K562 (cell line): ENCODE measurements around the gene SENP3. TPM values are rescaled to one million over a fixed set of nuclear protein-coding genes. Genes with fewer than 3 reads are reported as not detected.

Source experiments
- ASH1L ChIP-seq: fragments of 450-650 bp; IDR thresholded peaks from 2 replicates; pipeline ENCODE4 v1.6.1; 2018; ENCODE audit warnings: borderline replicate concordance, mild to moderate bottlenecking, low read depth; ENCODE audit not compliant: partially characterized antibody
- ATF7 ChIP-seq: fragments of 450-650 bp; IDR thresholded peaks from 2 replicates; pipeline ENCODE4 v1.7.1; 2014; ENCODE audit warnings: mild to moderate bottlenecking, moderate library complexity
- C11orf30 ChIP-seq: fragments of 450-650 bp; IDR thresholded peaks from 2 replicates; pipeline ENCODE4 v1.6.1; 2016; ENCODE audit warnings: low read depth, mild to moderate bottlenecking
- CAMTA2 ChIP-seq: fragments of 250-450 bp; sonication (Bioruptor Pico); conservative IDR thresholded peaks from 2 replicates; pipeline ENCODE4 v1.5.1; 2022
- CBX8 ChIP-seq: fragments of 200-600 bp; sonication (generic); IDR thresholded peaks from 2 replicates; pipeline ENCODE4 v1.6.1; 2012; ENCODE audit warnings: borderline replicate concordance, mixed run types, low read depth, mild to moderate bottlenecking, moderate library complexity, mixed read lengths, low read length, control low read depth, inconsistent platforms; ENCODE audit not compliant: poor library complexity, severe bottlenecking; ENCODE audit errors: extremely low read depth
- CREBBP ChIP-seq: IDR thresholded peaks from one replicate; pipeline ENCODE4 v1.6.1; 2012; ENCODE audit warnings: low read depth, mild to moderate bottlenecking, control low read depth, inconsistent platforms, low read length
- EHMT2 ChIP-seq: fragments of 450-650 bp; IDR thresholded peaks from 2 replicates; pipeline ENCODE4 v1.6.1; 2018; ENCODE audit warnings: antibody characterized with exemption
- ETS2 ChIP-seq: IDR thresholded peaks from 2 replicates; pipeline ENCODE4 v1.6.1; 2016; ENCODE audit warnings: borderline replicate concordance, missing genetic modification characterization, mild to moderate bottlenecking, moderate library complexity, missing compliant biosample characterization; ENCODE audit not compliant: poor library complexity, severe bottlenecking
- FIP1L1 ChIP-seq: fragments of 200-400 bp; formaldehyde crosslinking; IDR thresholded peaks from 2 replicates; pipeline ENCODE4 v1.6.1; 2018; ENCODE audit warnings: mild to moderate bottlenecking, low read depth, low read length; ENCODE audit not compliant: poor library complexity, severe bottlenecking
- HNRNPH1 ChIP-seq: fragments of 200-400 bp; formaldehyde crosslinking; optimal IDR thresholded peaks from 2 replicates; pipeline ENCODE3; 2017; ENCODE audit warnings: low read depth, mild to moderate bottlenecking, low read length, moderate library complexity
- HNRNPUL1 ChIP-seq: fragments of 200-400 bp; formaldehyde crosslinking; IDR thresholded peaks from 2 replicates; pipeline ENCODE4 v1.6.1; 2017; ENCODE audit warnings: low read length
- KDM5B ChIP-seq: fragments of 200-600 bp; sonication (generic); IDR thresholded peaks from 2 replicates; pipeline ENCODE4 v1.6.1; 2012; ENCODE audit warnings: low read depth, mild to moderate bottlenecking, moderate library complexity, low read length, control low read depth, inconsistent platforms; ENCODE audit not compliant: insufficient replicate concordance
- LCOR ChIP-seq: sonication (generic); formaldehyde crosslinking; IDR thresholded peaks from 2 replicates; pipeline ENCODE4 v1.8.0; 2022; ENCODE audit warnings: mild to moderate bottlenecking, missing genetic modification reagents
- NR2C1 ChIP-seq, 2 experiments: fragments of 450-650 bp; IDR thresholded peaks; 2 replicates each; pipeline ENCODE4 v1.6.1; 2017; ENCODE audit warnings: mild to moderate bottlenecking in 2 of 2, antibody characterized with exemption in 1 of 2, inconsistent platforms in 1 of 2, missing compliant biosample characterization in 1 of 2, missing genetic modification characterization in 1 of 2
- SAFB2 ChIP-seq: fragments of 200-400 bp; formaldehyde crosslinking; IDR thresholded peaks from 2 replicates; pipeline ENCODE4 v1.6.1; 2018; ENCODE audit warnings: borderline replicate concordance, low read length, low read depth, moderate library complexity; ENCODE audit not compliant: severe bottlenecking
- ZNF197 ChIP-seq: fragments of 200-800 bp; sonication (Bioruptor generic); IDR thresholded peaks from 2 replicates; pipeline ENCODE4 v1.6.1; 2016; ENCODE audit warnings: low read depth, missing genetic modification characterization, missing compliant biosample characterization
- ZNF232 ChIP-seq: sonication (generic); formaldehyde crosslinking; IDR thresholded peaks from 2 replicates; pipeline ENCODE4 v1.8.0; 2022; ENCODE audit warnings: mild to moderate bottlenecking, missing genetic modification reagents
- polyA plus RNA-seq, 8 experiments: library from polyadenylated mRNA; depleted of rRNA in 4 of 8; stranded (reverse) in 5 of 8; unstranded in 3 of 8; fragments of >200 nt; fragmentation: Nextera tagmentation in 2 of 8; fragmentation: Illumina TruSeq in 1 of 8; extraction: Ambion mirVana in 2 of 8; extraction: Trizol in 1 of 8; gene quantifications; 2 replicates each; pipeline versions ENCODE4 v1.2.1 to v1.2.3, GENCODE V29; 2011 to 2014; ENCODE audit warnings: inconsistent platforms in 1 of 8, missing spikeins in 1 of 8
- total RNA-seq, 7 experiments: library from RNA; depleted of rRNA in 6 of 7; stranded (reverse); fragments of >200 nt in 6 of 7; fragmentation: Illumina TruSeq in 2 of 7; extraction: Trizol in 2 of 7; gene quantifications; 2 replicates each; pipeline versions ENCODE4 v1.2.1 to v1.2.3, GENCODE V29; 2011 to 2021; ENCODE audit warnings: low replicate concordance in 1 of 7
- TF ChIP-seq, protein P1 (sequence below), 2 experiments: fragments of 450-650 bp; IDR thresholded peaks; 2 replicates each; pipeline ENCODE4 v1.6.1; 2016
- TF ChIP-seq, protein P2 (sequence below): fragments of 250-450 bp; sonication (Bioruptor Pico); IDR thresholded peaks from 2 replicates; pipeline ENCODE4 v1.8.0; 2021; ENCODE audit warnings: moderate library complexity, mild to moderate bottlenecking, inconsistent platforms
- TF ChIP-seq, protein P3 (sequence below): fragments of 250-450 bp; sonication (Bioruptor Pico); IDR thresholded peaks from 2 replicates; pipeline ENCODE4 v1.6.1; 2021; ENCODE audit warnings: mild to moderate bottlenecking
- TF ChIP-seq, protein P4 (sequence below), 2 experiments: fragments of 450-650 bp in 1 of 2; sonication (generic) in 1 of 2; formaldehyde crosslinking; conservative IDR thresholded peaks; 2 replicates each; pipeline versions ENCODE4 v1.4.0 to v1.8.1; 2020 to 2022; ENCODE audit warnings: mild to moderate bottlenecking in 1 of 2, missing genetic modification reagents in 1 of 2
- TF ChIP-seq, protein P5 (sequence below): fragments of 450-650 bp; IDR thresholded peaks from 2 replicates; pipeline ENCODE4 v1.6.1; 2017; ENCODE audit warnings: antibody characterized with exemption

Gene SENP3
- total and polyA plus RNA-seq, 9 of the 15 experiments (the other 6 are each of a cell fraction or from before 2014, with no cell fraction given), result 0.63 to 102 (median 78.8) TPM

DNA sequence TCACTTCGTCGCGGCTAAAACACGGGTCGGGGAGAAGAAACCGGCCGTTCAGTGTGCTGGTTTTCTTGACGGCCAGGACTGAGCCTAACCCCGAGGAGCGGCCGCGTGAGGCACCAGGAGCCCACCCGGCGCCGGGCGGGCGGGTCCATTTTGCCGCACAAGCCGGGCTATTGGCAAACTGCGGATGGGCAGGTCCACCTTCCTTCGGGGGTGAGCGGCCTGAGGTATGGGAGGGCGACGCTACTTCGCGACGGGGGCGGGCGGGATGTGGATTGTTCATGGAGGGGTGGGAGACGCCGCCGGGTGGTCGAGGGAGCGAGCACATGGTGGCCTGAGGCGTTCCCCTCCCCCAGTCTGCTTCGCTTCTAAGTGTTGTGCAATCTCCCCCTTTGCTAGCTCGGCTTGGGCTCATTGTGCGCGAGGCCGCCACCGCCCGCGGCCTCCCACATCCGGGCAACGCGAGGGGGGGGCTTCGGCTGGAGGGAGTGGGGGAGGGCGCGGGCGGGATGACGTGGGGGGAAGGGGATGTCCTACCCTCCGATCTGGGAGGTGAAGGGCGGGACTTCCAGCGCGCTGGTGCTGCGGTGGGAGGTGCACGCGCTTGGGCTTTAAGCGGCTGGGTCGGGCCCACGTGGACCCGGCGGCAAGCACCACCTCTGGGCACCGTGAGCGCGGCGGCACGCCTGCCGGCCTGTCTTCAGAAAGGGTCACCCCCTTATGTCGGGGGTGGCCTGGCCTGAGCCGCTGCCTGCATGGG is 11.8 kb downstream of the SENP3 start (continued):
- TF ChIP-seq, protein P1, sequence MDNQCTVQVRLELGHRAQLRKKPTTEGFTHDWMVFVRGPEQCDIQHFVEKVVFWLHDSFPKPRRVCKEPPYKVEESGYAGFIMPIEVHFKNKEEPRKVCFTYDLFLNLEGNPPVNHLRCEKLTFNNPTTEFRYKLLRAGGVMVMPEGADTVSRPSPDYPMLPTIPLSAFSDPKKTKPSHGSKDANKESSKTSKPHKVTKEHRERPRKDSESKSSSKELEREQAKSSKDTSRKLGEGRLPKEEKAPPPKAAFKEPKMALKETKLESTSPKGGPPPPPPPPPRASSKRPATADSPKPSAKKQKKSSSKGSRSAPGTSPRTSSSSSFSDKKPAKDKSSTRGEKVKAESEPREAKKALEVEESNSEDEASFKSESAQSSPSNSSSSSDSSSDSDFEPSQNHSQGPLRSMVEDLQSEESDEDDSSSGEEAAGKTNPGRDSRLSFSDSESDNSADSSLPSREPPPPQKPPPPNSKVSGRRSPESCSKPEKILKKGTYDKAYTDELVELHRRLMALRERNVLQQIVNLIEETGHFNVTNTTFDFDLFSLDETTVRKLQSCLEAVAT (IDR thresholded peaks at IDR 0.05), result peak in 1 of 2 experiments; percentile 10; a peak in 1 of 4 replicates
- TF ChIP-seq, protein P2, sequence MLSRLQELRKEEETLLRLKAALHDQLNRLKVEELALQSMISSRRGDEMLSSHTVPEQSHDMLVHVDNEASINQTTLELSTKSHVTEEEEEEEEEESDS (CRISPR knock-in tag), result no peak
- TF ChIP-seq ATF7 (peak; percentile 70), FIP1L1 (peak; percentile 69), CBX8 (no peak), ZNF232 (CRISPR knock-in tag) (no peak), NR2C1 (IDR thresholded peaks at IDR 0.05) (no peak), NR2C1 (tag; IDR thresholded peaks at IDR 0.05) (no peak), LCOR (no peak; the same call in 1 of the 2 replicates), CREBBP (no peak), ZNF197 (CRISPR knock-in tag) (no peak), C11orf30 (no peak), ETS2 (tag) (no peak), EHMT2 (no peak), HNRNPH1 (peak; percentile 59), ASH1L (no peak), KDM5B (peak; percentile 33), SAFB2 (no peak), CAMTA2 (CRISPR knock-in tag) (no peak), HNRNPUL1 (peak; percentile 74; the same call in 1 of the 2 replicates)
- TF ChIP-seq, protein P3, sequence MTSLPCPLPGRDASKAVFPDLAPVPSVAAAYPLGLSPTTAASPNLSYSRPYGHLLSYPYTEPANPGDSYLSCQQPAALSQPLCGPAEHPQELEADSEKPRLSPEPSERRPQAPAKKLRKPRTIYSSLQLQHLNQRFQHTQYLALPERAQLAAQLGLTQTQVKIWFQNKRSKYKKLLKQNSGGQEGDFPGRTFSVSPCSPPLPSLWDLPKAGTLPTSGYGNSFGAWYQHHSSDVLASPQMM (CRISPR knock-in tag), result no peak
- TF ChIP-seq, protein P4, sequence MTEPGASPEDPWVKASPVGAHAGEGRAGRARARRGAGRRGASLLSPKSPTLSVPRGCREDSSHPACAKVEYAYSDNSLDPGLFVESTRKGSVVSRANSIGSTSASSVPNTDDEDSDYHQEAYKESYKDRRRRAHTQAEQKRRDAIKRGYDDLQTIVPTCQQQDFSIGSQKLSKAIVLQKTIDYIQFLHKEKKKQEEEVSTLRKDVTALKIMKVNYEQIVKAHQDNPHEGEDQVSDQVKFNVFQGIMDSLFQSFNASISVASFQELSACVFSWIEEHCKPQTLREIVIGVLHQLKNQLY (CRISPR knock-in tag; conservative IDR thresholded peaks at IDR 0.05), result no peak
- TF ChIP-seq, protein P5, sequence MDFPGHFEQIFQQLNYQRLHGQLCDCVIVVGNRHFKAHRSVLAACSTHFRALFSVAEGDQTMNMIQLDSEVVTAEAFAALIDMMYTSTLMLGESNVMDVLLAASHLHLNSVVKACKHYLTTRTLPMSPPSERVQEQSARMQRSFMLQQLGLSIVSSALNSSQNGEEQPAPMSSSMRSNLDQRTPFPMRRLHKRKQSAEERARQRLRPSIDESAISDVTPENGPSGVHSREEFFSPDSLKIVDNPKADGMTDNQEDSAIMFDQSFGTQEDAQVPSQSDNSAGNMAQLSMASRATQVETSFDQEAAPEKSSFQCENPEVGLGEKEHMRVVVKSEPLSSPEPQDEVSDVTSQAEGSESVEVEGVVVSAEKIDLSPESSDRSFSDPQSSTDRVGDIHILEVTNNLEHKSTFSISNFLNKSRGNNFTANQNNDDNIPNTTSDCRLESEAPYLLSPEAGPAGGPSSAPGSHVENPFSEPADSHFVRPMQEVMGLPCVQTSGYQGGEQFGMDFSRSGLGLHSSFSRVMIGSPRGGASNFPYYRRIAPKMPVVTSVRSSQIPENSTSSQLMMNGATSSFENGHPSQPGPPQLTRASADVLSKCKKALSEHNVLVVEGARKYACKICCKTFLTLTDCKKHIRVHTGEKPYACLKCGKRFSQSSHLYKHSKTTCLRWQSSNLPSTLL, result no peak
